Astrocyte (in vitro differentiated cells and primary cell): ENCODE measurements around the gene BBS7. TPM values are rescaled to one million over a fixed set of nuclear protein-coding genes. Genes with fewer than 3 reads are reported as not detected.

ENCODE experiments used
- total RNA-seq: library from RNA; stranded (reverse); gene quantifications from 2 replicates; pipeline ENCODE4 v1.2.1, GENCODE V29; 2021

The BBS7 gene
- total RNA-seq, 1 donor from 2014 or later: 21.0 TPM

Other genes with a start within 250 kb of the BBS7 start
- 682 and 793 TPM in 2 replicates for gene ANXA5, start 173.5 kb downstream of the BBS7 start, total RNA-seq
- gene SMIM43, start 105.3 kb downstream of the BBS7 start, total RNA-seq: not detected in 2 replicates
- gene EXOSC9, start 69.2 kb downstream of the BBS7 start, total RNA-seq: 14.4 and 18.3 TPM in 2 replicates
- gene CCNA2, start 46.6 kb downstream of the BBS7 start, total RNA-seq: 4.4 and 6.2 TPM in 2 replicates
- gene TRPC3, start 81.6 kb upstream of the BBS7 start, total RNA-seq: 0.07 TPM in 1 of 2 replicates, not detected in the other